H9 (cell line): ENCODE results near the gene LRRC14B. TPM values are rescaled to one million over a fixed set of nuclear protein-coding genes. Genes with fewer than 3 reads are reported as not detected.

Source experiments
- DNase-seq: peaks from one replicate; pipeline ENCODE4 v3.0.0-alpha.2; 2017
- H2AFZ ChIP-seq: one replicate; pipeline ENCODE4 v1.6.1; 2013; ENCODE audit warnings: mild to moderate bottlenecking, low read length, control low read depth, moderate library complexity
- H2AK5ac ChIP-seq: 2 replicates; pipeline ENCODE4 v1.6.1; 2013; ENCODE audit warnings: low read length, control low read depth, mixed read lengths; ENCODE audit not compliant: insufficient read length
- H2BK120ac ChIP-seq: one replicate; pipeline ENCODE4 v1.6.1; 2013; ENCODE audit warnings: low read depth, mild to moderate bottlenecking, low read length, control low read depth, inconsistent platforms; ENCODE audit not compliant: poor library complexity, severe bottlenecking
- H2BK12ac ChIP-seq: 2 replicates; pipeline ENCODE4 v1.6.1; 2013; ENCODE audit warnings: low read length, control low read depth, mixed read lengths, low read depth; ENCODE audit not compliant: insufficient read length
- H2BK15ac ChIP-seq: 2 replicates; pipeline ENCODE4 v1.6.1; 2013; ENCODE audit warnings: low read depth, low read length, control low read depth
- H2BK20ac ChIP-seq: one replicate; pipeline ENCODE4 v1.6.1; 2013; ENCODE audit warnings: low read depth, mild to moderate bottlenecking, low read length, control low read depth, inconsistent platforms; ENCODE audit not compliant: poor library complexity, severe bottlenecking
- H2BK5ac ChIP-seq: 2 replicates; pipeline ENCODE4 v1.6.1; 2013; ENCODE audit warnings: low read length, control low read depth, mixed read lengths; ENCODE audit not compliant: insufficient read length
- H3K14ac ChIP-seq: 2 replicates; pipeline ENCODE4 v1.6.1; 2013; ENCODE audit warnings: low read length, control low read depth; ENCODE audit not compliant: insufficient read depth
- H3K18ac ChIP-seq: 2 replicates; pipeline ENCODE4 v1.6.1; 2013; ENCODE audit warnings: low read depth, mild to moderate bottlenecking, mixed read lengths, low read length, control low read depth; ENCODE audit not compliant: insufficient read length
- H3K23ac ChIP-seq: 2 replicates; pipeline ENCODE4 v1.6.1; 2013; ENCODE audit warnings: low read length, control low read depth, mixed read lengths, low read depth; ENCODE audit not compliant: insufficient read length
- H3K23me2 ChIP-seq: 2 replicates; pipeline ENCODE4 v1.6.1; 2013; ENCODE audit warnings: low read depth, mild to moderate bottlenecking, mixed read lengths, low read length, control low read depth; ENCODE audit not compliant: insufficient read length, poor library complexity, severe bottlenecking
- H3K27ac ChIP-seq: 2 replicates; pipeline ENCODE4 v1.5.1; 2013; ENCODE audit warnings: low read length, control low read depth, mixed read lengths, low read depth; ENCODE audit not compliant: insufficient read length
- H3K27me3 ChIP-seq: 2 replicates; pipeline ENCODE4 v1.6.1; 2013; ENCODE audit warnings: low read length, control low read depth, inconsistent platforms; ENCODE audit not compliant: insufficient read depth
- H3K4ac ChIP-seq: 2 replicates; pipeline ENCODE4 v1.6.1; 2013; ENCODE audit warnings: low read depth, mild to moderate bottlenecking, control low read depth, inconsistent platforms, low read length, moderate library complexity
- H3K4me1 ChIP-seq: 2 replicates; pipeline ENCODE4 v1.6.1; 2013; ENCODE audit warnings: low read length, control low read depth, inconsistent platforms; ENCODE audit not compliant: insufficient read depth
- H3K4me2 ChIP-seq: 2 replicates; pipeline ENCODE4 v1.6.1; 2013; ENCODE audit warnings: low read length, control low read depth, mixed read lengths; ENCODE audit not compliant: insufficient read length, insufficient read depth
- H3K56ac ChIP-seq: 2 replicates; pipeline ENCODE4 v1.6.1; 2013; ENCODE audit warnings: low read depth, mild to moderate bottlenecking, mixed read lengths, low read length, control low read depth; ENCODE audit not compliant: insufficient read length
- H3K79me1 ChIP-seq: 2 replicates; pipeline ENCODE4 v1.6.1; 2013; ENCODE audit warnings: low read depth, mild to moderate bottlenecking, moderate library complexity, low read length, control low read depth, inconsistent platforms; ENCODE audit not compliant: insufficient read depth, poor library complexity, severe bottlenecking
- H3K79me2 ChIP-seq: 2 replicates; pipeline ENCODE4 v1.6.1; 2013; ENCODE audit warnings: low read length, control low read depth, inconsistent platforms; ENCODE audit not compliant: insufficient read depth
- H3K9ac ChIP-seq: 2 replicates; pipeline ENCODE4 v1.6.1; 2013; ENCODE audit warnings: low read length, control low read depth, mixed read lengths; ENCODE audit not compliant: insufficient read length; ENCODE audit errors: extremely low read depth
- H3K9me3 ChIP-seq: one replicate; pipeline ENCODE4 v1.6.1; 2013; ENCODE audit warnings: low read depth, low read length, inconsistent platforms; ENCODE audit not compliant: control insufficient read depth
- H3T11ph ChIP-seq: one replicate; pipeline ENCODE4 v1.6.1; 2013; ENCODE audit warnings: mild to moderate bottlenecking, low read length, control low read depth, inconsistent platforms
- H4K20me1 ChIP-seq: one replicate; pipeline ENCODE4 v1.6.1; 2013; ENCODE audit not compliant: control insufficient read depth, insufficient read length, insufficient read depth
- H4K5ac ChIP-seq: 2 replicates; pipeline ENCODE4 v1.6.1; 2013; ENCODE audit warnings: low read depth, mild to moderate bottlenecking, mixed read lengths, low read length, control low read depth; ENCODE audit not compliant: insufficient read length
- H4K8ac ChIP-seq: replicated peaks from 2 replicates; pipeline ENCODE4 v1.6.1; 2013; ENCODE audit warnings: low read length, control low read depth, mixed read lengths, low read depth; ENCODE audit not compliant: insufficient read length
- H4K91ac ChIP-seq: 2 replicates; pipeline ENCODE4 v1.6.1; 2013; ENCODE audit warnings: low read depth, mild to moderate bottlenecking, moderate library complexity, mixed read lengths, low read length, control low read depth; ENCODE audit not compliant: insufficient read length
- H3K27ac Mint-ChIP-seq, 3 experiments: 2 replicates in 2 of 3; 3 replicates in 1 of 3; pipeline ENCODE4 v1.8.0; 2020 to 2021; ENCODE audit warnings: mixed read lengths in 3 of 3, mild to moderate bottlenecking in 1 of 3, moderate library complexity in 1 of 3
- H3K27me3 Mint-ChIP-seq: 2 replicates; pipeline ENCODE4 v1.8.0; 2021; ENCODE audit warnings: low read depth, mild to moderate bottlenecking, moderate library complexity, mixed read lengths
- H3K36me3 Mint-ChIP-seq, 3 experiments: 2 replicates in 2 of 3; 3 replicates in 1 of 3; pipeline ENCODE4 v1.8.0; 2020 to 2021; ENCODE audit warnings: low read depth in 3 of 3, mixed read lengths in 3 of 3; ENCODE audit not compliant: insufficient read depth in 1 of 3
- H3K4me1 Mint-ChIP-seq, 2 experiments: 2 replicates each; pipeline ENCODE4 v1.8.0; 2020; ENCODE audit warnings: mixed read lengths in 2 of 2
- H3K4me3 Mint-ChIP-seq, 2 experiments: 2 replicates in 1 of 2; 3 replicates in 1 of 2; pipeline ENCODE4 v1.8.0; 2020 to 2021; ENCODE audit warnings: mild to moderate bottlenecking in 2 of 2, mixed read lengths in 2 of 2, moderate library complexity in 1 of 2
- H3K9me3 Mint-ChIP-seq, 2 experiments: 2 replicates in 1 of 2; 3 replicates in 1 of 2; pipeline ENCODE4 v1.8.0; 2020; ENCODE audit warnings: mild to moderate bottlenecking in 2 of 2, mixed read lengths in 2 of 2, moderate library complexity in 1 of 2
- CTCF ChIP-seq: fragments of 200-600 bp; sonication (generic); conservative IDR thresholded peaks from 3 replicates; pipeline ENCODE4 v1.8.0; 2021; ENCODE audit warnings: antibody characterized with exemption, mild to moderate bottlenecking
- WGBS: extraction: QIAGEN DNeasy Blood & Tissue Kit; methylation state at CpG from one replicate; pipeline ENCODE4 v1.1.7; 2013; ENCODE audit warnings: missing lambda C conversion rate, low lambda C conversion rate, mixed read lengths; ENCODE audit not compliant: insufficient read length; ENCODE audit errors: extremely low coverage; 5-methylcytosine and 5-hydroxymethylcytosine counted together
- total RNA-seq: library from RNA; stranded (reverse); gene quantifications from 2 replicates; pipeline ENCODE4 v1.2.1, GENCODE V29; 2021

LRRC14B gene
- total RNA-seq, 1 experiment from 2014 or later: not detected

- no peak overlapping the region for H3K27ac ChIP-seq
- H2BK20ac ChIP-seq: no peak overlapping the region
- no peak overlapping the region for H3K56ac ChIP-seq
- no peak for TF ChIP-seq CTCF
- no peak overlapping the region for H3K4me2 ChIP-seq
- H3K18ac ChIP-seq: no peak overlapping the region
- H3K9ac ChIP-seq: no peak overlapping the region
- no peaks in the 10 kb centered on the region for H3K9me3 Mint-ChIP-seq
- H4K91ac ChIP-seq: no peak overlapping the region
- H4K8ac ChIP-seq: no peak overlapping the region
- no peak overlapping the region for H2BK120ac ChIP-seq
- no peaks in the 10 kb centered on the region for H3K23me2 ChIP-seq
- no peak overlapping the region for H3T11ph ChIP-seq
- H2AFZ ChIP-seq: no peak overlapping the region
- no peak overlapping the region for H3K4ac ChIP-seq
- no peaks in the 10 kb centered on the region for H3K9me3 ChIP-seq
- H4K20me1 ChIP-seq: no peaks in the 10 kb centered on the region
- no peak overlapping the region for H4K5ac ChIP-seq
- peaks cover 11 to 21% of the 10 kb centered on the region in 2 experiments for H3K4me1 Mint-ChIP-seq
- no peak for DNase-seq
- no peak overlapping the region for H3K4me3 Mint-ChIP-seq
- no peaks in the 10 kb centered on the region for H3K79me1 ChIP-seq
- no peaks in the 10 kb centered on the region for H3K4me1 ChIP-seq
- H2BK15ac ChIP-seq: no peak overlapping the region
- H2BK5ac ChIP-seq: no peak overlapping the region
- no peaks in the 10 kb centered on the region; the same call in 1 of the 2 replicates for H3K27me3 Mint-ChIP-seq
- H3K36me3 Mint-ChIP-seq: peaks cover 4 to 17% (median 16%) of the 10 kb centered on the region in 3 experiments; a peak in 6 of 7 replicates
- WGBS: no CpG with 5 or more reads among the region's 23 CpGs
- H3K23ac ChIP-seq: no peak overlapping the region
- no peak overlapping the region for H2AK5ac ChIP-seq
- no peak overlapping the region for H2BK12ac ChIP-seq
- H3K79me2 ChIP-seq: no peaks in the 10 kb centered on the region
- H3K14ac ChIP-seq: no peak overlapping the region; the same call in 1 of the 2 replicates
- no peaks in the 10 kb centered on the region for H3K27me3 ChIP-seq
- peak overlapping the region in 1 of 3 experiments; percentile 19; a peak in 1 of 7 replicates for H3K27ac Mint-ChIP-seq
Observed at GRCh38 chr5:199950-200645, 8.8 kb downstream of the LRRC14B start.
